ENCODE measurements around the gene GPN2.

GPN2 gene

GRCh38 chr1:26854906-26855305 is 35.2 kb downstream of the GPN2 start:
- in situ Hi-C loops (cut with MboI; ENCODE audit: low pct_unique_long_range_greater_than_20kb, low sequenced_read_pairs, unreplicated experiment), result no loop called here
- no peak for TF ChIP-seq CTCF (IDR thresholded peaks at IDR 0.05; ENCODE audit: extremely low read depth, insufficient read depth, missing control alignments)
- no peak for DNase-seq (ENCODE audit: low spot score)

GRCh38 chr1:26853600-26853999 is 36.5 kb downstream of the GPN2 start:
- no peak for TF ChIP-seq CTCF (IDR thresholded peaks at IDR 0.05; ENCODE audit: extremely low read depth, insufficient read depth, missing control alignments)
- in situ Hi-C loops (cut with MboI; ENCODE audit: low pct_unique_long_range_greater_than_20kb, low sequenced_read_pairs, unreplicated experiment), result no loop called here
- DNase-seq (ENCODE audit: low spot score), result no peak

- in situ Hi-C loops (cut with MboI; ENCODE audit: low pct_unique_long_range_greater_than_20kb, low sequenced_read_pairs, unreplicated experiment), result no loop called here
- peak; percentile 81 for TF ChIP-seq CTCF (IDR thresholded peaks at IDR 0.05; ENCODE audit: extremely low read depth, insufficient read depth, missing control alignments)
- DNase-seq (ENCODE audit: low spot score), result peak; percentile 84
Measured at GRCh38 chr1:26853156-26853555, 36.9 kb downstream of the GPN2 start.

- no peak for DNase-seq (ENCODE audit: low spot score)
- in situ Hi-C loops (cut with MboI; ENCODE audit: low pct_unique_long_range_greater_than_20kb, low sequenced_read_pairs, unreplicated experiment), result no loop called here
- no peak for TF ChIP-seq CTCF (IDR thresholded peaks at IDR 0.05; ENCODE audit: extremely low read depth, insufficient read depth, missing control alignments)
Measured at GRCh38 chr1:26852701-26853100, 37.4 kb downstream of the GPN2 start.

GRCh38 chr1:26851106-26851684 is 38.9 kb downstream of the GPN2 start:
- in situ Hi-C loops (cut with MboI; ENCODE audit: low pct_unique_long_range_greater_than_20kb, low sequenced_read_pairs, unreplicated experiment), result no loop called here
- TF ChIP-seq CTCF (IDR thresholded peaks at IDR 0.05; ENCODE audit: extremely low read depth, insufficient read depth, missing control alignments), result no peak
- DNase-seq (ENCODE audit: low spot score), result no peak

GRCh38 chr1:26848941-26849774 is 40.9 kb downstream of the GPN2 start:
- TF ChIP-seq CTCF (IDR thresholded peaks at IDR 0.05; ENCODE audit: extremely low read depth, insufficient read depth, missing control alignments), result no peak
- no peak for DNase-seq (ENCODE audit: low spot score)
- in situ Hi-C loops (cut with MboI; ENCODE audit: low pct_unique_long_range_greater_than_20kb, low sequenced_read_pairs, unreplicated experiment), result no loop called here
